Hepatocyte (in vitro differentiated cells): Measurements from ENCODE around the gene PPP2R5C. TPM values are rescaled to one million over a fixed set of nuclear protein-coding genes. Genes with fewer than 3 reads are reported as not detected.
A peak's percentile ranks its signal among the peaks of the same experiment; 100 is the strongest.
"Not testable (repeated sequence)": the region's sequence is repeated elsewhere in the genome, so short reads cannot be mapped to it uniquely, and the experiment has no call there.

Source experiments
- DNase-seq: peaks from one replicate; pipeline ENCODE4 v3.0.0-alpha.2; 2016; ENCODE audit warnings: low spot score
- H2AFZ ChIP-seq: fragments of 200-600 bp; sonication (generic); 2 replicates; pipeline ENCODE4 v1.6.0; 2016; ENCODE audit warnings: antibody characterized with exemption, mild to moderate bottlenecking
- H3K27ac ChIP-seq: fragments of 200-600 bp; sonication (generic); 2 replicates; pipeline ENCODE4 v1.5.1; 2016; ENCODE audit warnings: mild to moderate bottlenecking
- H3K27me3 ChIP-seq: fragments of 200-600 bp; sonication (generic); 2 replicates; pipeline ENCODE4 v1.6.1; 2016
- H3K36me3 ChIP-seq: fragments of 200-600 bp; sonication (generic); replicated peaks from 2 replicates; pipeline ENCODE4 v1.5.1; 2016; ENCODE audit warnings: low read depth; ENCODE audit not compliant: insufficient read depth
- H3K4me1 ChIP-seq: fragments of 200-600 bp; sonication (generic); 2 replicates; pipeline ENCODE4 v1.5.1; 2016; ENCODE audit warnings: mild to moderate bottlenecking, moderate library complexity; ENCODE audit not compliant: insufficient read depth
- H3K4me2 ChIP-seq: fragments of 200-600 bp; sonication (generic); 2 replicates; pipeline ENCODE4 v1.6.0; 2016
- H3K4me3 ChIP-seq: fragments of 200-600 bp; sonication (generic); 2 replicates; pipeline ENCODE4 v1.5.1; 2016; ENCODE audit warnings: mild to moderate bottlenecking
- H3K79me2 ChIP-seq: fragments of 200-600 bp; sonication (generic); 2 replicates; pipeline ENCODE4 v1.6.0; 2017; ENCODE audit warnings: mild to moderate bottlenecking
- H3K9me2 ChIP-seq: fragments of 200-600 bp; sonication (generic); replicated peaks from 2 replicates; pipeline ENCODE4 v1.6.0; 2017; ENCODE audit warnings: mild to moderate bottlenecking; ENCODE audit not compliant: insufficient read depth
- H3K9me3 ChIP-seq: fragments of 200-600 bp; sonication (generic); 2 replicates; pipeline ENCODE4 v1.5.1; 2016; ENCODE audit warnings: low read depth, mild to moderate bottlenecking
- H4K20me1 ChIP-seq: fragments of 200-600 bp; sonication (generic); 2 replicates; pipeline ENCODE4 v1.6.0; 2016; ENCODE audit warnings: mild to moderate bottlenecking; ENCODE audit not compliant: insufficient read depth, poor library complexity, severe bottlenecking
- EZH2 ChIP-seq: fragments of 200-600 bp; sonication (generic); IDR thresholded peaks from 2 replicates; pipeline ENCODE4 v1.6.1; 2016; ENCODE audit warnings: antibody characterized with exemption, mild to moderate bottlenecking, borderline replicate concordance
- EZH2phosphoT487 ChIP-seq: fragments of 200-600 bp; sonication (generic); IDR thresholded peaks from one replicate; pipeline ENCODE4 v1.6.1; 2018; ENCODE audit warnings: antibody characterized with exemption, mild to moderate bottlenecking, low read depth, moderate library complexity; ENCODE audit not compliant: unreplicated experiment, severe bottlenecking
- WGBS: methylation state at CpG from one replicate; pipeline ENCODE4 v1.1.6; 2016; ENCODE audit warnings: low lambda C conversion rate; ENCODE audit errors: missing lambda C conversion rate; 5-methylcytosine and 5-hydroxymethylcytosine counted together
- polyA plus RNA-seq: library from polyadenylated mRNA; unstranded; fragments of >200 nt; fragmentation: Nextera tagmentation; extraction: Ambion mirVana; gene quantifications from 2 replicates; pipeline ENCODE4 v1.2.1, GENCODE V29; 2016
- total RNA-seq: library from RNA; depleted of rRNA; stranded (reverse); fragments of >200 nt; gene quantifications from 2 replicates; pipeline ENCODE4 v1.2.3, GENCODE V29; 2014
- TF ChIP-seq, protein P1 (sequence below): fragments of 200-600 bp; sonication (generic); IDR thresholded peaks from 2 replicates; pipeline ENCODE4 v1.5.1; 2016; ENCODE audit warnings: antibody characterized with exemption, mild to moderate bottlenecking; ENCODE audit not compliant: poor library complexity

Gene PPP2R5C
- total and polyA plus RNA-seq, 2 experiments from 2014 or later = 47.4 to 78.0 TPM

DNA sequence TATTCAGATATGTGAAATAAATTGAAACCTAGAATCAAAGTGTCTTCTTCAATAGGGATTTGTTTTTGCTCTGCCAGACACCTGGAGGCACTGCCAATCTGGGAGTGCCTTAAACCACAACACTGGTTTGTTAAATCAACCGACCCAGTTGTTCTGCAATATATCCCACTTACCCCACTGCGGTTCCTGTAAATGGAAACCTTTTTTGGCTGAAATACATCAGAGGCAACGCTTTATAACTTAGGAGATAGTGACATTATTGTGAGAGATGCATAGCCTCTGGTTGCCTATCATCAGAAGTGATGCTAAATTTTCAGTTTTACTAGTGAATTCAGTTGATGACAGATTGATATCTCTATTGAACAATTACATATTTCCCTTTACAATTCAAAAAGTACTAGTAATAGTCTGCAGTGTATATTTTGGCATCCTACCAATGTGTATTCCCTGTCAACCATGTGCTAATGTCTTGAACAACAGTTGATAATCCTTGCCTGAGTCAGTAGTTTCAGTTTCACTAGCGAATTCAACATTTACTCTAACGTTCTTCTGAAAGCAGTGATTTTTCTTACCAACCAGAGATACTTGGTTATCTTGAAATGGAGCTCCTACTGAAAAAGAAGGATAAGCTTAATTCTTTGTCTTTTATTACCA lies 30.5 kb downstream of the PPP2R5C start:
- no peaks in the 10 kb centered on the region for H3K79me2 ChIP-seq
- TF ChIP-seq, protein P1, sequence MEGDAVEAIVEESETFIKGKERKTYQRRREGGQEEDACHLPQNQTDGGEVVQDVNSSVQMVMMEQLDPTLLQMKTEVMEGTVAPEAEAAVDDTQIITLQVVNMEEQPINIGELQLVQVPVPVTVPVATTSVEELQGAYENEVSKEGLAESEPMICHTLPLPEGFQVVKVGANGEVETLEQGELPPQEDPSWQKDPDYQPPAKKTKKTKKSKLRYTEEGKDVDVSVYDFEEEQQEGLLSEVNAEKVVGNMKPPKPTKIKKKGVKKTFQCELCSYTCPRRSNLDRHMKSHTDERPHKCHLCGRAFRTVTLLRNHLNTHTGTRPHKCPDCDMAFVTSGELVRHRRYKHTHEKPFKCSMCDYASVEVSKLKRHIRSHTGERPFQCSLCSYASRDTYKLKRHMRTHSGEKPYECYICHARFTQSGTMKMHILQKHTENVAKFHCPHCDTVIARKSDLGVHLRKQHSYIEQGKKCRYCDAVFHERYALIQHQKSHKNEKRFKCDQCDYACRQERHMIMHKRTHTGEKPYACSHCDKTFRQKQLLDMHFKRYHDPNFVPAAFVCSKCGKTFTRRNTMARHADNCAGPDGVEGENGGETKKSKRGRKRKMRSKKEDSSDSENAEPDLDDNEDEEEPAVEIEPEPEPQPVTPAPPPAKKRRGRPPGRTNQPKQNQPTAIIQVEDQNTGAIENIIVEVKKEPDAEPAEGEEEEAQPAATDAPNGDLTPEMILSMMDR = no peak
- TF ChIP-seq EZH2phosphoT487 (no peak), EZH2 (no peak)
- H3K9me3 ChIP-seq = no peaks in the 10 kb centered on the region
- H3K4me3 ChIP-seq = peak overlapping the region; percentile 30
- H2AFZ ChIP-seq = peak overlapping the region; percentile 55
- no peaks in the 10 kb centered on the region for H3K9me2 ChIP-seq
- DNase-seq = no peak
- peak overlapping the region; percentile 71 for H3K4me2 ChIP-seq
- H4K20me1 ChIP-seq = no peaks in the 10 kb centered on the region
- H3K36me3 ChIP-seq = no peaks in the 10 kb centered on the region
- peak overlapping the region; percentile 76 for H3K27ac ChIP-seq
- H3K27me3 ChIP-seq = no peaks in the 10 kb centered on the region
- H3K4me1 ChIP-seq = no peaks in the 10 kb centered on the region
- 72% methylated on average over 5 of the region's 5 CpGs for WGBS

DNA sequence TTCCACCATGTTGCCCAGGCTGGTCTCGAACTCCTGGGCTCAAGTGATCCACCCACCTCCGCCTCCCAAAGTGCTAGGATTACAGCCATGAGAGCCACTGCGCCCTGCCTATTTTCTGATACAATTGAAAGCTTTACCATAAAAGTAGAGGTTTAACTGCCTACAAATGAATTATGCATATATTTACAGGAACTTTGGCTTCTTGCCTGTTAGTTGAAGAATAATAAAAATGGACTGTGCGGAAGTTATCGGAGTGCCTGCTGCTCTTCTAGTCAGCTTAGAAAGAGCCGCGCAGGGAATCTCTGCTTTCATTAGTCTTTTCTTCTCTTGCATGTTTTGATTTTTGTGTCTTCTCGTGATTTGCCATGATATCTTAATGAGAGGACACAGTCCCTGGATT lies 34.5 kb downstream of the PPP2R5C start:
- Histone ChIP-seq H3K9me3 (no peaks in the 10 kb centered on the region), H3K36me3 (no peaks in the 10 kb centered on the region), H3K27ac (no peak overlapping the region), H4K20me1 (no peaks in the 10 kb centered on the region), H3K27me3 (no peaks in the 10 kb centered on the region), H3K4me1 (no peaks in the 10 kb centered on the region), H3K79me2 (no peaks in the 10 kb centered on the region), H3K9me2 (no peaks in the 10 kb centered on the region), H2AFZ (no peak overlapping the region), H3K4me3 (no peak overlapping the region), H3K4me2 (no peak overlapping the region)
- WGBS = 96% methylated on average over 8 of the region's 8 CpGs
- DNase-seq = no peak
- TF ChIP-seq EZH2phosphoT487 (no peak), EZH2 (no peak)
- TF ChIP-seq, protein P1 = no peak

DNA sequence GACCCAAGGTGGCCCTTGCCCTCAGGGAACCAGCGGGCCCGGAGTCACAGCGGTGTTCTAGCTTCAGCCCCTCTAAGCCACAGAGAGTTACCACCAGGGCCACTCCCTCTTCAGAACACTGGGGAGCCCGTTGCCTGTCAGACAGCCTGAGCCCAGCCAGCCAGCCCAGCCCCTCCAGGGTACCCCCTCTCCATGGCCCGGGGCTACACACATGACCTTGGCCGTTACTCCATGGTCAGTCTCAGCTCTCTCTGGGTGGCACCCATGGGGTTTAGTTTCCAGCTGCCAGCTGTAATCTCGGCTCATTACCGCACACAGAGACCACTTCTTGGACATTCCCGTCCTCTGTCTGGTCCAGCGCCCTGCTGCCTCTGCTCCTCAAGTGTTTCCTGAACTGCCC lies 35.0 kb downstream of the PPP2R5C start:
- H3K9me3 ChIP-seq = no peaks in the 10 kb centered on the region
- no peaks in the 10 kb centered on the region for H3K9me2 ChIP-seq
- no peaks in the 10 kb centered on the region for H4K20me1 ChIP-seq
- no peak overlapping the region for H2AFZ ChIP-seq
- no peaks in the 10 kb centered on the region for H3K79me2 ChIP-seq
- no peak overlapping the region for H3K4me2 ChIP-seq
- H3K4me1 ChIP-seq = no peaks in the 10 kb centered on the region
- no peak for TF ChIP-seq EZH2phosphoT487
- TF ChIP-seq, protein P1 = no peak
- TF ChIP-seq EZH2 = no peak
- no peaks in the 10 kb centered on the region for H3K27me3 ChIP-seq
- 90% methylated on average over 10 of the region's 10 CpGs for WGBS
- H3K36me3 ChIP-seq = no peaks in the 10 kb centered on the region
- no peak for DNase-seq
- no peak overlapping the region for H3K27ac ChIP-seq
- H3K4me3 ChIP-seq = no peak overlapping the region

GRCh38 chr14:101797856-101798255 lies 36.3 kb downstream of the PPP2R5C start:
- Histone ChIP-seq H3K9me2 (no peaks in the 10 kb centered on the region), H3K4me3 (no peak overlapping the region), H3K27ac (no peak overlapping the region), H2AFZ (no peak overlapping the region), H3K79me2 (no peaks in the 10 kb centered on the region), H3K9me3 (no peaks in the 10 kb centered on the region), H3K36me3 (no peaks in the 10 kb centered on the region), H3K4me2 (no peak overlapping the region), H4K20me1 (no peaks in the 10 kb centered on the region), H3K4me1 (no peaks in the 10 kb centered on the region), H3K27me3 (no peaks in the 10 kb centered on the region)
- TF ChIP-seq EZH2phosphoT487 = no peak
- TF ChIP-seq, protein P1 = no peak
- no peak for TF ChIP-seq EZH2
- DNase-seq = no peak
- WGBS = 90% methylated on average over 5 of the region's 5 CpGs

DNA sequence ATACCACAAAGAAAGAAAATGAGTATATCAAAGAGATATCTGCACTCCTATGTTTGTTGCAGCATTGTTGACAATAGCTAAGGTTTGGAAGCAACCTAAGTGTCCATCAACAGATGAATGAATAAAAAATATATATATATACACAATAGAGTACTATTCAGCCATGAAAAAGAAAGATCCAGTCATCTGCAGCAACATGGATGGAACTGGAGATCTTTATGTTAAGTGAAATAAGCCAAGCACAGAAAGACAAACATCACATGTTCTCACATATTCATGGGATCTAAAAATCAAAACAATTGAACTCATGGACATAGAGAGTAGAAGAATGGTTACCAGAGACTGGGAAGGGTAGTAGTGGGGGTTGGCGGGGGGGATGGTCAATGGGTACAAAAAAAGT lies 42.9 kb downstream of the PPP2R5C start:
- H3K36me3 ChIP-seq, H3K27ac ChIP-seq, H3K4me1 ChIP-seq, DNase-seq, H3K4me2 ChIP-seq, H3K27me3 ChIP-seq, H3K9me3 ChIP-seq, H4K20me1 ChIP-seq, H3K9me2 ChIP-seq, H2AFZ ChIP-seq, H3K79me2 ChIP-seq, H3K4me3 ChIP-seq: not testable (repeated sequence)
- 93% methylated on average over 1 of the region's 1 CpG for WGBS
